H7 (cell line): ENCODE data around the gene EPHA7. TPM values are rescaled to one million over a fixed set of nuclear protein-coding genes. Genes with fewer than 3 reads are reported as not detected.

Experiments
- DNase-seq: peaks from one replicate; pipeline ENCODE4 v3.0.0; 2012
- H3K27me3 ChIP-seq: 2 replicates; pipeline ENCODE4 v1.6.0; 2011; ENCODE audit warnings: mild to moderate bottlenecking, low read length; ENCODE audit not compliant: control insufficient read depth, insufficient read depth
- H3K36me3 ChIP-seq: replicated peaks from 2 replicates; pipeline ENCODE4 v1.5.1; 2011; ENCODE audit warnings: low read length; ENCODE audit not compliant: control insufficient read depth, insufficient read depth
- H3K4me3 ChIP-seq: 2 replicates; pipeline ENCODE4 v1.5.1; 2011; ENCODE audit warnings: low read depth, mild to moderate bottlenecking, control low read depth, low read length, moderate library complexity; ENCODE audit not compliant: insufficient read depth
- total RNA-seq: library from RNA; depleted of rRNA; stranded (reverse); fragments of >200 nt; shearing (Covaris generic); gene quantifications from 2 replicates; pipeline ENCODE4 v1.2.3, GENCODE V29; 2014

Gene EPHA7
- total RNA-seq, 1 experiment from 2014 or later, result 6.6 TPM

DNA sequence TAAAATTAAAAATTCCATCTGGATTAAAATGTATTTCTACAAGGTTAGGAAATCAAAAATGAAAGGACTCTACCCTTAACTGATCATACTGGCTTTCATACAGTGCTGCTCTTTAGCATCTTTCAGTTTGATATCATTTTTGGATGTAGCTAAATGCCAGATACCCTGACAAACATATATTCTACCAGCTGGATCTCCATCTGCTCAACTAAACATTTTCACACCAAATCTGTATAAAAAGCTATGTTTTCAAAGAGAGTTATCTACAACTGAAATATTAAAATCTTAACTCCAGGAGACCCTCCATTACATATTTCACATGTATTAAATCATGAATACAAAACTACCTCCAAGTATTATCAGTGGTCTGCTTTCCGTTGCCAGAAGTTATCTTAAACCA, 95.7 kb downstream of the EPHA7 start:
- DNase-seq, result no peak
- H3K4me3 ChIP-seq, result no peak overlapping the region
- no peaks in the 10 kb centered on the region for H3K27me3 ChIP-seq
- H3K36me3 ChIP-seq, result no peaks in the 10 kb centered on the region

DNA sequence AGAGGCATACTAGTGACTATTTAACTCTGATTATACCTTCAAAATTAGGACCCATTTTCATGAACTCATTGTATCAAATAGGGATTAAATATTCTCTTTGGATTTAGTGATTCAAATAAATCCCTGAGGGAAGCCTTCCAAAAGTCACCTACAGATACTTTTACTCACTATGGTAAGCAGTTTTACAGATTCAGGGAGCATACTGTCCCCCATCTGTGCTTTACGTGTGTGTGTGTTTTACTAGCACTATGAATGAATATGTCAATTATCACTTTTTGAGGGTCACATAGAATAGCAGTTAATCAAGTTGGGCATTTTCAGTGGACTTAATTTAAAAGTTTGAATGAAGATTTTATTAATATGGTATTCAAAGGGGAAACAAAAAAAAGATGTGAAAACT, 96.7 kb downstream of the EPHA7 start:
- no peaks in the 10 kb centered on the region for H3K36me3 ChIP-seq
- DNase-seq, result no peak
- no peaks in the 10 kb centered on the region for H3K27me3 ChIP-seq
- no peak overlapping the region for H3K4me3 ChIP-seq

GRCh38 chr6:93319304-93319703, 100.1 kb downstream of the EPHA7 start:
- no peak for DNase-seq

GRCh38 chr6:93318121-93318520, 101.2 kb downstream of the EPHA7 start:
- Histone ChIP-seq H3K27me3 (no peaks in the 10 kb centered on the region), H3K4me3 (no peak overlapping the region)

More at GRCh38 chr6:93319304-93319703, 100.1 kb downstream of the EPHA7 start:
- no peak overlapping the region for H3K4me3 ChIP-seq
- H3K27me3 ChIP-seq, result no peaks in the 10 kb centered on the region
- no peaks in the 10 kb centered on the region for H3K36me3 ChIP-seq

DNA sequence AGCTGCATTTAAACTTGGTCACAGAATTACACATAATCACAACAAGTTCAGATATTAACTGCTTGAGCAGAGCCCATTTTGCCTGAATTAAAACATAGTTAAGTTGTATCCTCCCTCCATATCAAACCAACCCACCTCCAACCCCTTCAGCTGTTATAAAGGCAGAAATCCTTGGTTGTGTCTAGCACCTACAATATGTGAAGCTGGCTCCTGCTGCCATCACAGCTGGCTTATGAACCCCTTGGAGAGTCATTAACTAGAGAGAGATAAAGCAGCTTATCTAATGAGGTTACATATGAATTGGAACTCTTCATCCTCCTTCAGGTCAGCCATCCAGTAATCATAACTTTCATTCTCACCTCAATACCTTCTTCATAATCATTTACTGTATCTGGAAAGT, 101.8 kb downstream of the EPHA7 start:
- H3K4me3 ChIP-seq, result no peak overlapping the region
- DNase-seq, result no peak
- H3K27me3 ChIP-seq, result no peaks in the 10 kb centered on the region
- no peaks in the 10 kb centered on the region for H3K36me3 ChIP-seq

More at GRCh38 chr6:93318121-93318520, 101.2 kb downstream of the EPHA7 start:
- no peaks in the 10 kb centered on the region for H3K36me3 ChIP-seq
- DNase-seq, result no peak

- H3K4me3 ChIP-seq, result no peak overlapping the region
- DNase-seq, result no peak
- H3K27me3 ChIP-seq, result no peaks in the 10 kb centered on the region
- H3K36me3 ChIP-seq, result no peaks in the 10 kb centered on the region
Measured at GRCh38 chr6:93307505-93308409, 111.6 kb downstream of the EPHA7 start.

DNA sequence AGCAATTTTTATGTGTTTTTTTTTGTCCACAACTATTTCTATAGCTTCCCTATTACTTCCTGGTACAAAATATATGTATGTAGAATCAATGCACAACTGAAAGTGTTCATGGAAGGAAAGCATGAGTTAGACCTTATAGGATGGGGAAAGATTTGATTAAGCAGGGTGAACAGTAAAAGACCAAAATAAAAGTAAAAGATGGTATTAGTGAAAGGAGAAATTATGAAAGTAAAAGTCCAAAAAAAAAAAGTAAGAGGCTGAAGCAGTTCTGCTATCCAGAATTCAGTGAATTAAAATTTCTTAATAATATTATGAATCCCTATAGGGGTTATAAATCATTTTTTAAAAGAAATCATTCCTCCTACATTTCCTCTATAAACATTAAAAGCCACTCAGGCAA, 114.3 kb downstream of the EPHA7 start:
- Histone ChIP-seq H3K36me3 (no peaks in the 10 kb centered on the region), H3K27me3 (no peaks in the 10 kb centered on the region), H3K4me3 (no peak overlapping the region)
- DNase-seq, result no peak

DNA sequence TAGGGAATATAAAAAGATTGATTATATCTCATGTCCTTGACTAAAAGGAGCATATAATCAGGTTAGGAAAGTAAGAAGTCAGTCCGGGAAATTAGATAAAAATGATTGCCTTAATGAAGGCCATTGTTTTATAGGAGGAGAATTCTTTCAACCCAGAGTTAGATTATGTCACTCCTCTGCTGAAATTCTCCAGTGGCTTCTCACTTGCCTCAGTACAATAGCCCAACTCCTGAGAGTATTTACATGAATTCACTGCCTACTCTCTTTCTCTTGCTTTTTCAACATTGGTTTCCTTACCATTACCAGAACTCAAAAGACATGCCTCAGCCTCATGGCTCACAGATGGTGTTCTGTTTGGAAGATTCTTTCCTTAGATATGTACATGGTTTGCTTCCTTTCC, 114.9 kb downstream of the EPHA7 start:
- Histone ChIP-seq H3K27me3 (no peaks in the 10 kb centered on the region), H3K4me3 (no peak overlapping the region), H3K36me3 (no peaks in the 10 kb centered on the region)
- DNase-seq, result no peak

DNA sequence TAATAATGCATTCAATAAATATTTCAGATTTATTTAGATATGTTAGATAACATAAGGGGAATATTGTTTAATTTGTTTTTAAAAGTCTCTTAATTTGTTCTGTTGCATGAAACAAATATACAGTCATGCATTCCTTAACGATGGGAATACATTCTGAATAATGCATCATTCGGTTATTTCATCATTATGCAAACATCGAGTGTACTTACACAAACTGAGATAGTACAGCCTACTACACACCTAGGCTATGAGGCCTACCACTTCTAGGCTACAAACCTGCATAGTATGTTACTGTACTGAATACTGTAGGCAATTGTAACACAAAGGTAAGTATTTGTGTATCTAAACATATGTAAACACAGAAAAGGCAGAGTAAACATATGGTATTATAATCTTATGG, 118.7 kb downstream of the EPHA7 start:
- no peaks in the 10 kb centered on the region for H3K36me3 ChIP-seq
- no peak for DNase-seq
- H3K27me3 ChIP-seq, result no peaks in the 10 kb centered on the region
- no peak overlapping the region for H3K4me3 ChIP-seq

DNA sequence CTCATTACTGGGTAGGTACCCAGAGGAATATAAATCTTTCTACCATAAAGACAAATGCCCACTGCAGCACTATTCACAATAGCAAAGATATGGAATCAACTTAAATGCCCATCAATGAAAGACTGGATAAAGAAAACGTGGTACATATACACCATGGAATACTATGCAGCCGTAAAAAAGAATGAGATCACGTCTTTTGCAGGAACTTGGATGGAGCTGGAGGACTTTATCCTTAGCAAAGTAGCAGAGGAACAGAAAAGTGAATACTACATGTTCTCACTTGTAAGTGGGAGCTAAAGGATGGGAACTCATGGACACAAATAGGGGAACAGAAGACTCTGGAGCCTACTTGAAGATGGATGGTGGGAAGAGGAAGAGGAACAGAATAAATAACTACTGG, 119.7 kb downstream of the EPHA7 start:
- H3K36me3 ChIP-seq, result no peaks in the 10 kb centered on the region
- no peaks in the 10 kb centered on the region for H3K27me3 ChIP-seq
- no peak overlapping the region for H3K4me3 ChIP-seq
- no peak for DNase-seq

GRCh38 chr6:93295631-93296030, 123.7 kb downstream of the EPHA7 start:
- Histone ChIP-seq H3K36me3 (no peaks in the 10 kb centered on the region), H3K4me3 (no peak overlapping the region), H3K27me3 (no peaks in the 10 kb centered on the region)
- no peak for DNase-seq

GRCh38 chr6:93294879-93295278, 124.5 kb downstream of the EPHA7 start:
- Histone ChIP-seq H3K27me3 (no peaks in the 10 kb centered on the region), H3K4me3 (no peak overlapping the region), H3K36me3 (no peaks in the 10 kb centered on the region)
- no peak for DNase-seq

GRCh38 chr6:93293872-93294271, 125.5 kb downstream of the EPHA7 start:
- H3K4me3 ChIP-seq, result no peak overlapping the region
- DNase-seq, result no peak
- H3K36me3 ChIP-seq, result no peaks in the 10 kb centered on the region
- no peaks in the 10 kb centered on the region for H3K27me3 ChIP-seq

DNA sequence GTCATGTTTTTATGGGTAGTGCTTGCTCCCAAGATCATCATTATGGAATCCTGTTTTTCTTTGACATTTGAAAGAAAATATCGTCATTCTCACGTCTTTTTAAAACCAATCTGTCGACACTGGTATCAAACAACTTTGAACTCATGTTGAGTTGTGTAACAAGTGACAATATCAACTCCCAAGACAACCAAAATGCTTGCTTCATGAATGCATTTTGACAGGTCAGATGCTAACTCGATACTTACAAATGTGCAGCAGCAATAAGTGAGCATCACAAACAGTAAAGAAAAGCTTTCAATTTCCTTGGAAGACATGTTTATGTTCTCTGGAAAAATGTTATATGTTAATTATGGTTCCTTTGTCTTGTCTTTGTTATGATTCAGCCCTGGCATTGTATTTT, 125.9 kb downstream of the EPHA7 start:
- Histone ChIP-seq H3K4me3 (no peak overlapping the region), H3K27me3 (no peaks in the 10 kb centered on the region), H3K36me3 (no peaks in the 10 kb centered on the region)
- no peak for DNase-seq

- Histone ChIP-seq H3K36me3 (no peaks in the 10 kb centered on the region), H3K27me3 (no peaks in the 10 kb centered on the region), H3K4me3 (no peak overlapping the region)
- DNase-seq, result no peak
Measured at GRCh38 chr6:93282521-93283031, 136.8 kb downstream of the EPHA7 start.
